Fibroblast of lung (primary cell): ENCODE measurements around the gene GSK3A.
"Not testable (repeated sequence)": the region's sequence is repeated elsewhere in the genome, so short reads cannot be mapped to it uniquely, and the experiment has no call there.

Experiments used
- EZH2 ChIP-seq: IDR thresholded peaks from 2 replicates; pipeline ENCODE4 v1.5.1; 2012; ENCODE audit warnings: low read length, control low read depth, mild to moderate bottlenecking; ENCODE audit errors: missing control alignments
- TF ChIP-seq, protein P1 (sequence below), 2 donors: IDR thresholded peaks in 1 of 2; conservative IDR thresholded peaks in 1 of 2; 1 replicate in 1 of 2; 2 replicates in 1 of 2; pipeline ENCODE4 v1.5.1; 2011 to 2012; ENCODE audit warnings: low read length in 2 of 2, control low read depth in 1 of 2, inconsistent platforms in 1 of 2, low read depth in 1 of 2, mild to moderate bottlenecking in 1 of 2

DNA sequence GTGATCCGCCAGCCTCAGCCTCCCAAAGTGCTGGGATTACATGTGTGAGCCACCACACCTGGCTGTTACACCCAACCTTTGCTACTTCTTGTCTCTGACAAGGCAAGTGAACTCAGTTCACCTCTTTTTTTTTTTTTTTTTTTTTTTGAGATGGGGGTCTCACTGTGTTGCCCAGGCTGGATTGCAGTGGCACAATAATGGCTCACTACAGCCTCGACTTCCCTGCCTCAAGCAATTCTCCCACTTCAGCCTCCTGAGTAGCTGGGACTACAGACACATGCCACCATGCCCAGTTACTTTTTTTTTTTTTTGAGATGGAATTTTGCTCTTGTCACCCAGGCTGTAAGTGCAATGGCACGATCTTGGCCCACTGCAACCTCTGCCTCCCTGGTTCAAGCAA is 15.4 kb upstream of the GSK3A start:
- not testable (repeated sequence) for TF ChIP-seq EZH2
- TF ChIP-seq, protein P1, sequence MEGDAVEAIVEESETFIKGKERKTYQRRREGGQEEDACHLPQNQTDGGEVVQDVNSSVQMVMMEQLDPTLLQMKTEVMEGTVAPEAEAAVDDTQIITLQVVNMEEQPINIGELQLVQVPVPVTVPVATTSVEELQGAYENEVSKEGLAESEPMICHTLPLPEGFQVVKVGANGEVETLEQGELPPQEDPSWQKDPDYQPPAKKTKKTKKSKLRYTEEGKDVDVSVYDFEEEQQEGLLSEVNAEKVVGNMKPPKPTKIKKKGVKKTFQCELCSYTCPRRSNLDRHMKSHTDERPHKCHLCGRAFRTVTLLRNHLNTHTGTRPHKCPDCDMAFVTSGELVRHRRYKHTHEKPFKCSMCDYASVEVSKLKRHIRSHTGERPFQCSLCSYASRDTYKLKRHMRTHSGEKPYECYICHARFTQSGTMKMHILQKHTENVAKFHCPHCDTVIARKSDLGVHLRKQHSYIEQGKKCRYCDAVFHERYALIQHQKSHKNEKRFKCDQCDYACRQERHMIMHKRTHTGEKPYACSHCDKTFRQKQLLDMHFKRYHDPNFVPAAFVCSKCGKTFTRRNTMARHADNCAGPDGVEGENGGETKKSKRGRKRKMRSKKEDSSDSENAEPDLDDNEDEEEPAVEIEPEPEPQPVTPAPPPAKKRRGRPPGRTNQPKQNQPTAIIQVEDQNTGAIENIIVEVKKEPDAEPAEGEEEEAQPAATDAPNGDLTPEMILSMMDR (conservative IDR thresholded peaks at IDR 0.05 in 1 of 2, IDR thresholded peaks at IDR 0.05 in 1 of 2; ENCODE audit: low read depth in 1 of 2, low read length in 2 of 2): not testable (repeated sequence)
